NT2/D1 (cell line): ENCODE data around the gene TMEM40.

Experiments
- DNase-seq: peaks from one replicate; pipeline ENCODE4 v3.0.0-alpha.2; 2011; ENCODE audit warnings: low read depth, low spot score
- H3K27me3 ChIP-seq: 2 replicates; pipeline ENCODE4 v1.6.0; 2011; ENCODE audit warnings: mild to moderate bottlenecking; ENCODE audit not compliant: insufficient read length, insufficient read depth
- H3K36me3 ChIP-seq: 2 replicates; pipeline ENCODE4 v1.6.1; 2011; ENCODE audit warnings: mild to moderate bottlenecking, low read length, mixed read lengths; ENCODE audit not compliant: insufficient read depth, insufficient read length
- H3K4me1 ChIP-seq: 2 replicates; pipeline ENCODE4 v1.5.1; 2011; ENCODE audit not compliant: insufficient read depth, insufficient read length
- H3K4me3 ChIP-seq: 2 replicates; pipeline ENCODE4 v1.5.1; 2011; ENCODE audit warnings: low read depth; ENCODE audit not compliant: insufficient read length
- H3K9ac ChIP-seq: 2 replicates; pipeline ENCODE4 v1.6.0; 2011; ENCODE audit warnings: low read depth; ENCODE audit not compliant: insufficient read length
- H3K9me3 ChIP-seq: 2 replicates; pipeline ENCODE4 v1.5.1; 2011; ENCODE audit warnings: mild to moderate bottlenecking, low read length; ENCODE audit not compliant: insufficient read depth
- SUZ12 ChIP-seq: IDR thresholded peaks from 2 replicates; pipeline ENCODE4 v1.6.1; 2011; ENCODE audit not compliant: insufficient read length, insufficient read depth; ENCODE audit errors: extremely low read depth
- YY1 ChIP-seq: IDR thresholded peaks from 2 replicates; pipeline ENCODE4 v1.6.1; 2011; ENCODE audit not compliant: insufficient read length, insufficient read depth
- ZNF274 ChIP-seq: IDR thresholded peaks from 2 replicates; pipeline ENCODE4 v1.6.1; 2011; ENCODE audit warnings: mild to moderate bottlenecking, low read depth, low read length

Gene TMEM40

GRCh38 chr3:12759097-12759679 lies at the start of gene TMEM40:
Gene TMEM40, minus strand, starts transcription at chr3:12759259. Its CDS starts 9,427 bp downstream, at chr3:12749832.
- peak; percentile 38 for DNase-seq
- no peaks in the 10 kb centered on the region for H3K9me3 ChIP-seq
- TF ChIP-seq YY1 (no peak), SUZ12 (no peak), ZNF274 (no peak)
- H3K4me3 ChIP-seq: no peak within 1 kb of the TSS
- H3K36me3 ChIP-seq: no peaks in the 10 kb centered on the region
- no peaks in the 10 kb centered on the region for H3K27me3 ChIP-seq
- peaks cover 18% of the 10 kb centered on the region for H3K4me1 ChIP-seq
- peak within 1 kb of the TSS; percentile 1 for H3K9ac ChIP-seq

GRCh38 chr3:12808587-12808986 lies 49.5 kb upstream of the TMEM40 start:
- TF ChIP-seq SUZ12 (no peak), ZNF274 (no peak), YY1 (no peak)
- Histone ChIP-seq H3K36me3 (peaks cover 37% of the 10 kb centered on the region), H3K4me3 (no peak overlapping the region), H3K9ac (no peak overlapping the region), H3K4me1 (peaks cover 7% of the 10 kb centered on the region), H3K9me3 (no peaks in the 10 kb centered on the region), H3K27me3 (no peaks in the 10 kb centered on the region)
- DNase-seq: no peak

- DNase-seq: no peak
- H3K4me3 ChIP-seq: no peak overlapping the region
Observed at GRCh38 chr3:12807601-12808359, 48.7 kb upstream of the TMEM40 start.

GRCh38 chr3:12807066-12807465 lies 48.0 kb upstream of the TMEM40 start:
- TF ChIP-seq SUZ12: no peak
- TF ChIP-seq ZNF274: no peak
- TF ChIP-seq YY1: no peak
- H3K9ac ChIP-seq: no peak overlapping the region
- peaks cover 35% of the 10 kb centered on the region for H3K36me3 ChIP-seq
- peaks cover 7% of the 10 kb centered on the region for H3K4me1 ChIP-seq
- no peak for DNase-seq
- no peaks in the 10 kb centered on the region for H3K27me3 ChIP-seq
- H3K9me3 ChIP-seq: no peaks in the 10 kb centered on the region
- no peak overlapping the region for H3K4me3 ChIP-seq

More at GRCh38 chr3:12807601-12808359, 48.7 kb upstream of the TMEM40 start:
- H3K9me3 ChIP-seq: no peaks in the 10 kb centered on the region
- TF ChIP-seq ZNF274: no peak
- no peak for TF ChIP-seq SUZ12
- no peak overlapping the region for H3K9ac ChIP-seq
- no peaks in the 10 kb centered on the region for H3K27me3 ChIP-seq
- H3K36me3 ChIP-seq: peaks cover 35% of the 10 kb centered on the region
- H3K4me1 ChIP-seq: peaks cover 7% of the 10 kb centered on the region

GRCh38 chr3:12803371-12803770 lies 44.3 kb upstream of the TMEM40 start:
- Histone ChIP-seq H3K4me3 (no peak overlapping the region), H3K9ac (no peak overlapping the region), H3K36me3 (peaks cover 35% of the 10 kb centered on the region), H3K9me3 (no peaks in the 10 kb centered on the region), H3K27me3 (no peaks in the 10 kb centered on the region), H3K4me1 (no peaks in the 10 kb centered on the region)
- TF ChIP-seq ZNF274: no peak
- TF ChIP-seq SUZ12: no peak
- no peak for TF ChIP-seq YY1
- no peak for DNase-seq

GRCh38 chr3:12799525-12800440 lies 40.7 kb upstream of the TMEM40 start:
- peaks cover 4% of the 10 kb centered on the region for H3K4me1 ChIP-seq

GRCh38 chr3:12798559-12799179 lies 39.6 kb upstream of the TMEM40 start:
- Histone ChIP-seq H3K4me3 (no peak overlapping the region), H3K4me1 (peaks cover 4% of the 10 kb centered on the region), H3K27me3 (no peaks in the 10 kb centered on the region), H3K9ac (no peak overlapping the region), H3K36me3 (peaks cover 5% of the 10 kb centered on the region), H3K9me3 (no peaks in the 10 kb centered on the region)
- no peak for DNase-seq
- TF ChIP-seq SUZ12 (no peak), ZNF274 (no peak), YY1 (no peak)

More at GRCh38 chr3:12799525-12800440, 40.7 kb upstream of the TMEM40 start:
- Histone ChIP-seq H3K36me3 (peaks cover 14% of the 10 kb centered on the region), H3K27me3 (no peaks in the 10 kb centered on the region), H3K9me3 (no peaks in the 10 kb centered on the region), H3K4me3 (no peak overlapping the region), H3K9ac (no peak overlapping the region)
- no peak for DNase-seq
- TF ChIP-seq ZNF274 (no peak), SUZ12 (no peak), YY1 (no peak)
